HG02678 (cell line): ENCODE measurements around the gene NSD2.

Experiments
- ATAC-seq: cut with Tn5 transposase; IDR thresholded peaks from one replicate; pipeline ENCODE4 v1.9.1; 2021; ENCODE audit warnings: mild to moderate bottlenecking, moderate library complexity; ENCODE audit not compliant: unreplicated experiment

NSD2 gene

GRCh38 chr4:1938027-1938426 is 66.8 kb downstream of the NSD2 start:
- ATAC-seq, result no peak

GRCh38 chr4:1939664-1940509 is 68.7 kb downstream of the NSD2 start:
- no peak for ATAC-seq

GRCh38 chr4:1940566-1940965 is 69.4 kb downstream of the NSD2 start:
- no peak for ATAC-seq

- no peak for ATAC-seq
Observed at GRCh38 chr4:1943928-1944327, 72.7 kb downstream of the NSD2 start.

- ATAC-seq, result no peak
Observed at GRCh38 chr4:1945124-1945895, 74.1 kb downstream of the NSD2 start.

- ATAC-seq, result no peak
Observed at GRCh38 chr4:1945912-1946311, 74.7 kb downstream of the NSD2 start.

GRCh38 chr4:1948232-1948631 is 77.0 kb downstream of the NSD2 start:
- no peak for ATAC-seq

- ATAC-seq, result no peak
Observed at GRCh38 chr4:1948892-1949436, 77.8 kb downstream of the NSD2 start.

- no peak for ATAC-seq
Observed at GRCh38 chr4:1950369-1950768, 79.2 kb downstream of the NSD2 start.

- ATAC-seq, result no peak
Observed at GRCh38 chr4:1952058-1952700, 81.0 kb downstream of the NSD2 start.

- ATAC-seq, result no peak
Observed at GRCh38 chr4:1952719-1953118, 81.5 kb downstream of the NSD2 start.

GRCh38 chr4:1953335-1953734 is 82.1 kb downstream of the NSD2 start:
- no peak for ATAC-seq

GRCh38 chr4:1956631-1957030 is 85.4 kb downstream of the NSD2 start:
- ATAC-seq, result no peak

GRCh38 chr4:1958276-1959103 is 87.3 kb downstream of the NSD2 start:
- no peak for ATAC-seq

- ATAC-seq, result no peak
Observed at GRCh38 chr4:1959104-1959384, 87.9 kb downstream of the NSD2 start.

GRCh38 chr4:1960170-1960825 is 89.1 kb downstream of the NSD2 start:
- ATAC-seq, result no peak

GRCh38 chr4:1961038-1961437 is 89.8 kb downstream of the NSD2 start:
- no peak for ATAC-seq

- no peak for ATAC-seq
Observed at GRCh38 chr4:1961563-1961962, 90.4 kb downstream of the NSD2 start.

GRCh38 chr4:1962980-1963379 is 91.8 kb downstream of the NSD2 start:
- no peak for ATAC-seq

GRCh38 chr4:1964443-1964842 is 93.2 kb downstream of the NSD2 start:
- no peak for ATAC-seq
